GM19351 (cell line): ENCODE results near the gene TMEM221.
A peak's percentile ranks its signal among the peaks of the same experiment; 100 is the strongest.

Experiments
- ATAC-seq: cut with Tn5 transposase; IDR thresholded peaks from one replicate; pipeline ENCODE4 v1.9.1; 2021; ENCODE audit warnings: mild to moderate bottlenecking, moderate library complexity; ENCODE audit not compliant: unreplicated experiment

TMEM221 gene

GRCh38 chr19:17406887-17407196, 41.6 kb downstream of the TMEM221 start:
- no peak for ATAC-seq

- ATAC-seq, result no peak
Measured at GRCh38 chr19:17406046-17406886, 42.2 kb downstream of the TMEM221 start.

GRCh38 chr19:17405250-17406045, 43.0 kb downstream of the TMEM221 start, which contains the start of gene BST2:
TSS of gene BST2 (minus strand) at chr19:17405630. CDS start at chr19:17405575, 55 bp downstream.
- ATAC-seq, result no peak

- no peak for ATAC-seq
Measured at GRCh38 chr19:17404621-17405249, 43.7 kb downstream of the TMEM221 start.

- ATAC-seq, result no peak
Measured at GRCh38 chr19:17404015-17404414, 44.5 kb downstream of the TMEM221 start.

GRCh38 chr19:17402982-17403855, 45.2 kb downstream of the TMEM221 start:
- ATAC-seq, result no peak

- no peak for ATAC-seq
Measured at GRCh38 chr19:17401628-17402027, 46.8 kb downstream of the TMEM221 start.

GRCh38 chr19:17398902-17399527, 49.5 kb downstream of the TMEM221 start:
- no peak for ATAC-seq

- no peak for ATAC-seq
Measured at GRCh38 chr19:17394891-17395415, 53.5 kb downstream of the TMEM221 start.

- no peak for ATAC-seq
Measured at GRCh38 chr19:17393914-17394313, 54.6 kb downstream of the TMEM221 start, which contains the start of gene CCDC194. TSS of gene CCDC194 (minus strand) at chr19:17394196. CDS start at chr19:17394158, 38 bp downstream.

GRCh38 chr19:17393002-17393401, 55.5 kb downstream of the TMEM221 start:
- ATAC-seq, result no peak

GRCh38 chr19:17391371-17392151, 56.9 kb downstream of the TMEM221 start:
- ATAC-seq, result no peak

GRCh38 chr19:17390665-17391370, 57.6 kb downstream of the TMEM221 start:
- ATAC-seq, result peak; percentile 79

- ATAC-seq, result no peak
Measured at GRCh38 chr19:17389957-17390664, 58.4 kb downstream of the TMEM221 start.

GRCh38 chr19:17389288-17389687, 59.2 kb downstream of the TMEM221 start:
- ATAC-seq, result no peak

GRCh38 chr19:17385878-17386611, 62.4 kb downstream of the TMEM221 start:
- no peak for ATAC-seq
